WTC11 (cell line): ENCODE measurements around the gene AKR1C4.

ENCODE experiments used
- ATF6 ChIP-seq: sonication (generic); formaldehyde crosslinking; IDR thresholded peaks from 2 replicates; pipeline ENCODE4 v1.8.1; 2023; ENCODE audit warnings: mild to moderate bottlenecking, missing genetic modification reagents
- CTCF ChIP-seq: fragments of 200-600 bp; IDR thresholded peaks from 2 replicates; pipeline ENCODE4 v1.8.0; 2022; ENCODE audit warnings: antibody characterized with exemption

DNA sequence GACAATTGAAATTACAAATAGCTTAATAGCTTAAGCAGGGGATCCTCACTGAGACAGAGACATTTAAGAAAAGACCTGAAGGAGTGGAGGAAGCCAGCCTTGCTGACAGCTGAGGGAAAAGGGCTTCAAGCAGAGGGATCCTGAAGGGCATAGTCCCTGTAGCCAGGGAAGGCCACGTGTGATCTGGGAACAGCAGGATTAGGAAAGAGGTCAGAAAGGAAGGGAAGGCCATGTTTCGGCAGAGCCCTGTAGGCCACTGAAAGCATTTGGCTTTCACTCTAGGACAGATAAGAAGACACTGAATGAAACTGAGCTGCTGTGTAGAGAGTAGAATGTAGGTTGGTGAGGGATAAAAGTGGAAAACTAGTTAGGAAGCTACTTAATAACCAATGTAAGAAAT lies 8.3 kb upstream of the AKR1C4 start:
- TF ChIP-seq ATF6 = no peak
- no peak for TF ChIP-seq CTCF
